Skeletal muscle tissue (tissue), 4 donors: ENCODE measurements around the gene SNX25. TPM values are rescaled to one million over a fixed set of nuclear protein-coding genes. Genes with fewer than 3 reads are reported as not detected.
A peak's percentile ranks its signal among the peaks of the same experiment; 100 is the strongest.

Experiments used
- H3K27ac ChIP-seq: one replicate; pipeline ENCODE4 v1.7.0; 2013; ENCODE audit warnings: mild to moderate bottlenecking, low read depth, low read length, inconsistent platforms
- H3K27me3 ChIP-seq, 3 donors: one replicate each; pipeline ENCODE4 v1.7.0; 2013; ENCODE audit warnings: low read length in 3 of 3; ENCODE audit not compliant: control insufficient read depth in 3 of 3, insufficient read depth in 3 of 3
- H3K36me3 ChIP-seq, 3 donors: one replicate each; pipeline ENCODE4 v1.7.0; 2013; ENCODE audit warnings: low read length in 3 of 3; ENCODE audit not compliant: control insufficient read depth in 3 of 3, insufficient read depth in 3 of 3
- H3K4me1 ChIP-seq, 3 donors: one replicate each; pipeline ENCODE4 v1.7.0; 2013; ENCODE audit warnings: low read length in 3 of 3, mild to moderate bottlenecking in 3 of 3; ENCODE audit not compliant: control insufficient read depth in 3 of 3, insufficient read depth in 3 of 3
- H3K4me3 ChIP-seq, 3 donors: one replicate each; pipeline ENCODE4 v1.7.0; 2013; ENCODE audit warnings: low read length in 3 of 3
- H3K9ac ChIP-seq, 3 donors: one replicate each; pipeline ENCODE4 v1.7.0; 2013; ENCODE audit warnings: low read length in 3 of 3, mild to moderate bottlenecking in 3 of 3, moderate library complexity in 2 of 3, low read depth in 1 of 3
- H3K9me3 ChIP-seq, 3 donors: one replicate each; pipeline ENCODE4 v1.7.0; 2013; ENCODE audit warnings: low read length in 3 of 3; ENCODE audit not compliant: control insufficient read depth in 3 of 3
- total RNA-seq: library from RNA; depleted of rRNA; stranded (reverse); fragments of >200 nt; gene quantifications from one replicate; pipeline ENCODE4 v1.2.3, GENCODE V29; 2014
- donor health status: Osteomylitis.

Gene SNX25
- total RNA-seq, 1 donor from 2014 or later = 12.5 TPM

GRCh38 chr4:185215261-185215660 is 5.9 kb downstream of the SNX25 start:
- no peaks in the 10 kb centered on the region for H3K36me3 ChIP-seq
- no peak overlapping the region for H3K9ac ChIP-seq
- no peak overlapping the region for H3K4me3 ChIP-seq
- H3K9me3 ChIP-seq = no peaks in the 10 kb centered on the region
- no peak overlapping the region for H3K27ac ChIP-seq
- H3K27me3 ChIP-seq = no peaks in the 10 kb centered on the region
- H3K4me1 ChIP-seq = peaks cover 19% of the 10 kb centered on the region in 3 donors

GRCh38 chr4:185217408-185217975 is 8.1 kb downstream of the SNX25 start:
- no peaks in the 10 kb centered on the region for H3K27me3 ChIP-seq
- H3K9ac ChIP-seq = no peak overlapping the region
- H3K4me1 ChIP-seq = peaks cover 5 to 14% (median 8%) of the 10 kb centered on the region in 3 donors
- H3K9me3 ChIP-seq = no peaks in the 10 kb centered on the region
- H3K36me3 ChIP-seq = peaks cover 0 to 5% (median 0%) of the 10 kb centered on the region in 3 donors
- H3K27ac ChIP-seq = no peak overlapping the region
- H3K4me3 ChIP-seq = peak overlapping the region in 1 of 3 donors; percentile 23

GRCh38 chr4:185218312-185218711 is 8.9 kb downstream of the SNX25 start:
- no peaks in the 10 kb centered on the region for H3K27me3 ChIP-seq
- H3K36me3 ChIP-seq = peaks cover 0 to 5% (median 0%) of the 10 kb centered on the region in 3 donors
- H3K9ac ChIP-seq = no peak overlapping the region
- H3K4me1 ChIP-seq = peaks cover 5 to 14% (median 8%) of the 10 kb centered on the region in 3 donors
- no peaks in the 10 kb centered on the region for H3K9me3 ChIP-seq
- H3K4me3 ChIP-seq = no peak overlapping the region
- H3K27ac ChIP-seq = no peak overlapping the region

GRCh38 chr4:185219551-185220344 is 10.3 kb downstream of the SNX25 start:
- Histone ChIP-seq H3K27ac (no peak overlapping the region), H3K9ac (no peak overlapping the region)

GRCh38 chr4:185221491-185221890 is 12.1 kb downstream of the SNX25 start:
- Histone ChIP-seq H3K9ac (no peak overlapping the region), H3K9me3 (no peaks in the 10 kb centered on the region), H3K27me3 (no peaks in the 10 kb centered on the region), H3K27ac (no peak overlapping the region), H3K4me3 (no peak overlapping the region), H3K4me1 (peaks cover 5 to 14% (median 8%) of the 10 kb centered on the region in 3 donors), H3K36me3 (peaks cover 0 to 5% (median 0%) of the 10 kb centered on the region in 3 donors)

More at GRCh38 chr4:185219551-185220344, 10.3 kb downstream of the SNX25 start:
- Histone ChIP-seq H3K4me3 (no peak overlapping the region), H3K9me3 (no peaks in the 10 kb centered on the region), H3K36me3 (peaks cover 0 to 5% (median 0%) of the 10 kb centered on the region in 3 donors), H3K27me3 (no peaks in the 10 kb centered on the region), H3K4me1 (peaks cover 5 to 14% (median 8%) of the 10 kb centered on the region in 3 donors)

GRCh38 chr4:185221912-185222311 is 12.5 kb downstream of the SNX25 start:
- Histone ChIP-seq H3K9ac (no peak overlapping the region), H3K27me3 (no peaks in the 10 kb centered on the region), H3K36me3 (peaks cover 0 to 5% (median 0%) of the 10 kb centered on the region in 3 donors), H3K9me3 (no peaks in the 10 kb centered on the region), H3K4me1 (peaks cover 3 to 11% (median 8%) of the 10 kb centered on the region in 3 donors), H3K4me3 (no peak overlapping the region), H3K27ac (no peak overlapping the region)

- Histone ChIP-seq H3K27me3 (no peaks in the 10 kb centered on the region), H3K4me3 (no peak overlapping the region), H3K9me3 (no peaks in the 10 kb centered on the region), H3K27ac (no peak overlapping the region), H3K9ac (no peak overlapping the region), H3K4me1 (peaks cover 3 to 14% (median 8%) of the 10 kb centered on the region in 3 donors), H3K36me3 (peaks cover 0 to 5% (median 0%) of the 10 kb centered on the region in 3 donors)
These were observed 13.2 kb downstream of the SNX25 start for GRCh38 chr4:185222598-185222997.

GRCh38 chr4:185224597-185224996 is 15.2 kb downstream of the SNX25 start:
- Histone ChIP-seq H3K27me3 (no peaks in the 10 kb centered on the region), H3K9me3 (no peaks in the 10 kb centered on the region), H3K9ac (no peak overlapping the region), H3K27ac (no peak overlapping the region), H3K36me3 (peaks cover 0 to 5% (median 0%) of the 10 kb centered on the region in 3 donors), H3K4me3 (no peak overlapping the region), H3K4me1 (peaks cover 0 to 10% (median 9%) of the 10 kb centered on the region in 3 donors)

GRCh38 chr4:185225940-185226339 is 16.5 kb downstream of the SNX25 start:
- Histone ChIP-seq H3K4me3 (no peak overlapping the region), H3K4me1 (peaks cover 0 to 10% (median 7%) of the 10 kb centered on the region in 3 donors), H3K9ac (no peak overlapping the region), H3K27ac (no peak overlapping the region), H3K27me3 (no peaks in the 10 kb centered on the region), H3K36me3 (peaks cover 0 to 5% (median 0%) of the 10 kb centered on the region in 3 donors), H3K9me3 (no peaks in the 10 kb centered on the region)

GRCh38 chr4:185227131-185227551 is 17.7 kb downstream of the SNX25 start:
- H3K27me3 ChIP-seq = no peaks in the 10 kb centered on the region
- peaks cover 0 to 10% (median 7%) of the 10 kb centered on the region in 3 donors for H3K4me1 ChIP-seq
- H3K4me3 ChIP-seq = no peak overlapping the region
- no peak overlapping the region for H3K27ac ChIP-seq
- no peak overlapping the region for H3K9ac ChIP-seq
- H3K9me3 ChIP-seq = no peaks in the 10 kb centered on the region
- H3K36me3 ChIP-seq = peaks cover 0 to 3% (median 0%) of the 10 kb centered on the region in 3 donors
